Thyroid gland (tissue), 4 donors: ENCODE results near the gene DUSP22. TPM values are rescaled to one million over a fixed set of nuclear protein-coding genes. Genes with fewer than 3 reads are reported as not detected.

Experiments
- DNase-seq, 2 donors: peaks; one replicate each; pipeline ENCODE4 v3.0.0-alpha.2; 2019
- H3K27ac ChIP-seq, 3 donors: fragments of 200-600 bp; sonication (generic); 1 replicate in 2 of 3; 2 replicates in 1 of 3; pipeline ENCODE4 v1.5.1; 2016 to 2019; ENCODE audit warnings: mild to moderate bottlenecking in 1 of 3, moderate library complexity in 1 of 3
- H3K27me3 ChIP-seq: fragments of 200-600 bp; sonication (generic); one replicate; pipeline ENCODE4 v1.5.1; 2019
- H3K36me3 ChIP-seq, 2 donors: fragments of 200-600 bp; sonication (generic); one replicate each; pipeline ENCODE4 v1.5.1; 2016 to 2019
- H3K4me1 ChIP-seq, 2 donors: fragments of 200-600 bp; sonication (generic); one replicate each; pipeline ENCODE4 v1.5.1; 2017 to 2019
- H3K4me3 ChIP-seq, 3 donors: fragments of 200-600 bp; sonication (generic); replicated peaks in 1 of 3; 1 replicate in 2 of 3; 2 replicates in 1 of 3; pipeline ENCODE4 v1.5.1; 2016; ENCODE audit warnings: mild to moderate bottlenecking in 1 of 3
- H3K9me3 ChIP-seq: fragments of 200-600 bp; sonication (generic); one replicate; pipeline ENCODE4 v1.5.1; 2017
- POLR2A ChIP-seq, 2 donors: fragments of 450-650 bp; IDR thresholded peaks; one replicate each; pipeline ENCODE4 v1.6.1; 2017; ENCODE audit warnings: antibody characterized with exemption in 2 of 2, mild to moderate bottlenecking in 2 of 2, moderate library complexity in 1 of 2
- WGBS, 2 donors: methylation state at CpG; one replicate each; pipeline ENCODE4 v1.1.5; 2017; 5-methylcytosine and 5-hydroxymethylcytosine counted together
- intact Hi-C: fragments of 100-400 bp; cut with DNase I; formaldehyde crosslinking; loops from one replicate; pipeline ENCODE4 v1.15.1; 2023
- total RNA-seq, 4 donors: library from RNA; depleted of rRNA; stranded (reverse); fragments of >200 nt; gene quantifications; one replicate each; pipeline ENCODE4 v1.2.3, GENCODE V29; 2016
- TF ChIP-seq, protein P1 (sequence below), 6 experiments: fragments of 200-600 bp in 3 of 6; fragments of 450-650 bp in 3 of 6; sonication (generic) in 3 of 6; IDR thresholded peaks; one replicate each; pipeline ENCODE4 v1.5.1; 2016 to 2019; ENCODE audit warnings: antibody characterized with exemption in 6 of 6, mild to moderate bottlenecking in 2 of 6, inconsistent platforms in 1 of 6, moderate library complexity in 1 of 6

The DUSP22 gene
- total RNA-seq, 4 donors from 2014 or later = 40.4 to 68.8 (median 59.4) TPM

DNA sequence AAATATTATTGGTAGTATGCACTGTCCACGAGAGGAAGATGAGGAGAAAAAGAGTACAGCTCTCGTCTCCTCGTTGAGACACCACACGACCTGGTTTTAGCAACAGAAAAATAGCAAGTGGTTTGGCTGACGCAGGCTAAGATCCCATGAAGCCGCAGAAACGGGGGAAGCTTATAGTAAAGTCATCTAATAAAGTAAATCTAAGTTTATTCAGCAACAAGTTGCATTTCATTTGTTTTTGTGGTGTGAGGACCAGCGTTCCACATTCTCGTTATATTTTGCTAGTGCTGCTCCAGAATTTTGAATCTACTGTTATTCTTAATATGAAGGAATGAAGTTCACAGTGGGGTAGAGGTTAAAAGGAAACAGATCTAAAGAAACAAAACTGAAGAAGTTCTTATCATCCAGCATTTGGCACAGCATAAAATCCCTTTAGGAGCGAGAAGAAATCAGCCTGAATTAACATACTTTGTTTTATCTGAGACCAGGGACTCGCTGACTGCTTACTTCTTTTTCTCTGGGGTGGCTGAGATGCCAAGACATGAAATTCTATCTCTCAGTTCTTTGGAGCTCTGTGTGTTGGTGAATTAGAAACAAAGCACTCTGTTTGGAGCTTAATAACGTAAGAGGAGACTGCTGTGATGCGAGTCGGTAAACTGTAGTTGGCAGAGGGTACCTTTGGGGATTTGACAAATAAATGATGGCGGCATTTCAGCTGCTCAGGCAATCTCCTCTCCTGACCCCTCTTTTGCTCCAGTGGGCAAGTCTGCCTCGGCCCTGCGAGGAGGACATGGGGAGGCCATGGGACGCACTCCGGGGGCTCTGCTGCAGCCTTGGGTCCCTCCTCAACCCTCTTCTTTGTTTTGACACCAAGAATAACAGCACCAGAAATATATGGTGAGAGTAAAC lies 74.4 kb downstream of the DUSP22 start:
- WGBS, 2 donors = 52 to 55% methylated on average over 19 of the region's 19 CpGs
- no peaks in the 10 kb centered on the region for H3K27me3 ChIP-seq
- intact Hi-C loops = no loop called here
- no peaks in the 10 kb centered on the region for H3K36me3 ChIP-seq
- H3K4me3 ChIP-seq = no peak overlapping the region
- H3K9me3 ChIP-seq = no peaks in the 10 kb centered on the region
- TF ChIP-seq, protein P1, sequence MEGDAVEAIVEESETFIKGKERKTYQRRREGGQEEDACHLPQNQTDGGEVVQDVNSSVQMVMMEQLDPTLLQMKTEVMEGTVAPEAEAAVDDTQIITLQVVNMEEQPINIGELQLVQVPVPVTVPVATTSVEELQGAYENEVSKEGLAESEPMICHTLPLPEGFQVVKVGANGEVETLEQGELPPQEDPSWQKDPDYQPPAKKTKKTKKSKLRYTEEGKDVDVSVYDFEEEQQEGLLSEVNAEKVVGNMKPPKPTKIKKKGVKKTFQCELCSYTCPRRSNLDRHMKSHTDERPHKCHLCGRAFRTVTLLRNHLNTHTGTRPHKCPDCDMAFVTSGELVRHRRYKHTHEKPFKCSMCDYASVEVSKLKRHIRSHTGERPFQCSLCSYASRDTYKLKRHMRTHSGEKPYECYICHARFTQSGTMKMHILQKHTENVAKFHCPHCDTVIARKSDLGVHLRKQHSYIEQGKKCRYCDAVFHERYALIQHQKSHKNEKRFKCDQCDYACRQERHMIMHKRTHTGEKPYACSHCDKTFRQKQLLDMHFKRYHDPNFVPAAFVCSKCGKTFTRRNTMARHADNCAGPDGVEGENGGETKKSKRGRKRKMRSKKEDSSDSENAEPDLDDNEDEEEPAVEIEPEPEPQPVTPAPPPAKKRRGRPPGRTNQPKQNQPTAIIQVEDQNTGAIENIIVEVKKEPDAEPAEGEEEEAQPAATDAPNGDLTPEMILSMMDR (IDR thresholded peaks at IDR 0.05) = no peak
- no peak for TF ChIP-seq POLR2A (IDR thresholded peaks at IDR 0.05)
- no peak overlapping the region for H3K27ac ChIP-seq
- no peak for DNase-seq
- H3K4me1 ChIP-seq = peaks cover 0 to 12% of the 10 kb centered on the region in 2 donors

DNA sequence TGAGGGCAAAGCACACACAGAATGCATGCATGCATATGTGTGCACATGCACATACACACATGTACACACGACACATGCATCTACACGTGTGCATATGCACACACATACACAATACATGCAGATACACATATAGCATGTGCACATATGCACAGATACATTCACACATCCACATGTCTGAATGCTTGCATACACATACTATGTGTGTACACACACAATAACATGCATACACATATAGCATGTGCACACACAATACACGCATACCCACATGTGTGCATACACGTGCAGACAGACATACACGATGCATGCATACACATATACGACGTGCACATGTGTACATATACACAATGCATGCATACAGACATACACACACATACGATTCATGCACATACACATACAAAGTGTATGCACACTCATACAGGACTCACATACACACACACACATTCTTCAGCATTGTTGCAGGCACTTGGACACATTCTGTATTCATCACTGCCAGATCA lies 75.1 kb downstream of the DUSP22 start:
- 83 to 84% methylated on average over 8 of the region's 8 CpGs for WGBS, 2 donors
- peaks cover 0 to 12% of the 10 kb centered on the region in 2 donors for H3K4me1 ChIP-seq
- no peaks in the 10 kb centered on the region for H3K27me3 ChIP-seq
- no peak for DNase-seq
- H3K4me3 ChIP-seq = no peak overlapping the region
- no peaks in the 10 kb centered on the region for H3K36me3 ChIP-seq
- no peaks in the 10 kb centered on the region for H3K9me3 ChIP-seq
- intact Hi-C loops = no loop called here
- no peak for TF ChIP-seq POLR2A (IDR thresholded peaks at IDR 0.05)
- TF ChIP-seq, protein P1 (IDR thresholded peaks at IDR 0.05) = no peak
- H3K27ac ChIP-seq = no peak overlapping the region

DNA sequence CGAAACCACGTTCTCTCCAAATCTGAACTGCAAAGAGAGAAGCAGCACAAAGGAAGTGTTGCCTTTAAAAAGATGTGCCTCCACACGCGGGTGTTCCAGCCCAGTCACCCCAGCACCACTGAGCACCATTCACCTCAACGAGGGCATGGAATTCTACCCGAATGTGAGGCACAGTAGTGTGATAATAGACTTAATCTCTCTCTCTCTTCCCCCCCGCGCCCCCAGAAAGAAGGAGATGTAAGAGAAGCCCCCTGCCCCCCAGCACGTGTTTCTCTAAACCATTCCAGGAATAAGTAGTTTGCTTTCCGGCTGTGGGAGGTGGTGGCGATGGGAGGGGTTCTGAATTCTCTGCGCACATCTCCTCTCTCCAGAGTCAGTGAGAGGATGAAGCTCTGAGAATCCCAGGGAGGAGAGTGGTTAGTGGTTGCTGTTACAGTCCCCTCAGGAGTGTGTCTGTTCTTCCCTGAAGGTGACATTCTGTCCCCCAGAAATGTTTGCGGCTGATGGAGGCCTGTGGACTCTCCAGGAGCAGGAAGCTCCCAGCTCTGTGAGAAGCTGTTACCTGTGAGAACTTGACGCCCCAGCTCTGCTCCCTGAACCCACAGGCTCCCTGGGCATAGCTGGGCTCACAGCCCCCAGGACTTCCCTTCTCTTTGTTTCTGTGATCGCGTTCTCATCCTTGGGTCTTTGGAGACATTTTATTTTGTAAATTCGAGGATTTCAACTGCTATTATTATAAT lies 75.8 kb downstream of the DUSP22 start:
- Histone ChIP-seq H3K36me3 (no peaks in the 10 kb centered on the region), H3K27me3 (no peaks in the 10 kb centered on the region), H3K4me1 (peaks cover 0 to 14% of the 10 kb centered on the region in 2 donors), H3K27ac (no peak overlapping the region), H3K9me3 (no peaks in the 10 kb centered on the region), H3K4me3 (no peak overlapping the region)
- intact Hi-C loops = no loop called here
- TF ChIP-seq, protein P1 (IDR thresholded peaks at IDR 0.05) = no peak
- no peak for TF ChIP-seq POLR2A (IDR thresholded peaks at IDR 0.05)
- no peak for DNase-seq
- 76 to 77% methylated on average over 17 of the region's 17 CpGs for WGBS, 2 donors

DNA sequence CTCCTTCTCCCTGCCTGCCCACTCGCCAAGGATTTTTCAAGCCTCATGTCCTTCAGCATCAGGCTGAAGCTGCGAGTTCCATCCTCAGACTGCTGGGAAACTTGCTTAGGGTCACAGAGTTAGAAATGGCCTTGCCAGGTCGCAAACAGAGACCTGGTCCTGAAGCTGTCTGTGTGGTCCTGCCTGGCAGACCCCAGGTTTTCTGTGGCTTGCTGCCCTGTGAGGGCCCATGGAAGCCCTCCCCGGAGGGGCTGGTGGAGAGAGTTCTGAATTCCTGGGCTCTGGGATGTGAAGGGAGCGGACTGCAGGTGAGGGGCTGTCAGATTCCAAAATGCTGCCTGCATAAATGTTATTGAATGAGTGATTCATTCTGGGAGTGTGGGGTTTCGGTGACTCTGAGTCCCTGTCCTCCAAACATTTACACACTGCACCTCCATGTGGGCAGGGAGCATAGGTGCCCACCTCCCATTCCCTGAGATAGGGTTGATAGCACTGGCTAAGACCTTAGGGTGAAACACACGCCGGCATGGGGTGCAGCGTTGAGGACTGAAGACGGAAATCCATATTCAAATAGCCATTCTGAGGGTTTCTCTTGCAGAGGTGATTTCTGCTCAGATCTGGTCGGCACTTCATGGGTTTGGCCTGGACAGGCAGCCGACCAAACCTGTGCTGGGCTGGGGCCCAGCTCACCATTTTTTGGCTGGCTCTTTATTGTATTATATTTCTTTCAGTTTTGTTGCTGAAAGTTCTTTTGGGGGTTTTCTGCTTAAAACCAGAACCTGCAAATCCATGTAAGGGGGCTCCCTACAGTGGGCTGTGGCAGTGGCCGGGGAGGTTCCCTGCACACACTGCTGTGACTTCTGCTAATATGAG lies 77.5 kb downstream of the DUSP22 start:
- Histone ChIP-seq H3K4me3 (no peak overlapping the region), H3K36me3 (no peaks in the 10 kb centered on the region), H3K27me3 (no peaks in the 10 kb centered on the region), H3K9me3 (no peaks in the 10 kb centered on the region), H3K27ac (no peak overlapping the region), H3K4me1 (peaks cover 14 to 31% of the 10 kb centered on the region in 2 donors)
- DNase-seq = no peak
- intact Hi-C loops = no loop called here
- TF ChIP-seq, protein P1 (IDR thresholded peaks at IDR 0.05) = no peak
- no peak for TF ChIP-seq POLR2A (IDR thresholded peaks at IDR 0.05)
- WGBS, 2 donors = 84 to 86% methylated on average over 13 of the region's 13 CpGs
